Upper lobe of left lung (tissue), 4 donors: Measurements from ENCODE around the gene BMP6.

Experiments
- EP300 ChIP-seq, 4 donors: sonication (generic); formaldehyde crosslinking; IDR thresholded peaks; one replicate each; pipeline ENCODE4 v1.5.1; 2017; ENCODE audit warnings: antibody characterized with exemption in 4 of 4, control low read depth in 2 of 4
- POLR2A ChIP-seq, 4 donors: fragments of 450-650 bp; IDR thresholded peaks; one replicate each; pipeline ENCODE4 v1.5.1; 2016 to 2017; ENCODE audit warnings: antibody characterized with exemption in 4 of 4, mild to moderate bottlenecking in 2 of 4
- TF ChIP-seq, protein P1 (sequence below), 6 experiments: fragments of 450-650 bp in 4 of 6; fragments of 200-600 bp in 2 of 6; sonication (generic) in 2 of 6; IDR thresholded peaks; one replicate each; pipeline ENCODE4 v1.5.1; 2016 to 2019; ENCODE audit warnings: antibody characterized with exemption in 6 of 6

- TF ChIP-seq, protein P1, sequence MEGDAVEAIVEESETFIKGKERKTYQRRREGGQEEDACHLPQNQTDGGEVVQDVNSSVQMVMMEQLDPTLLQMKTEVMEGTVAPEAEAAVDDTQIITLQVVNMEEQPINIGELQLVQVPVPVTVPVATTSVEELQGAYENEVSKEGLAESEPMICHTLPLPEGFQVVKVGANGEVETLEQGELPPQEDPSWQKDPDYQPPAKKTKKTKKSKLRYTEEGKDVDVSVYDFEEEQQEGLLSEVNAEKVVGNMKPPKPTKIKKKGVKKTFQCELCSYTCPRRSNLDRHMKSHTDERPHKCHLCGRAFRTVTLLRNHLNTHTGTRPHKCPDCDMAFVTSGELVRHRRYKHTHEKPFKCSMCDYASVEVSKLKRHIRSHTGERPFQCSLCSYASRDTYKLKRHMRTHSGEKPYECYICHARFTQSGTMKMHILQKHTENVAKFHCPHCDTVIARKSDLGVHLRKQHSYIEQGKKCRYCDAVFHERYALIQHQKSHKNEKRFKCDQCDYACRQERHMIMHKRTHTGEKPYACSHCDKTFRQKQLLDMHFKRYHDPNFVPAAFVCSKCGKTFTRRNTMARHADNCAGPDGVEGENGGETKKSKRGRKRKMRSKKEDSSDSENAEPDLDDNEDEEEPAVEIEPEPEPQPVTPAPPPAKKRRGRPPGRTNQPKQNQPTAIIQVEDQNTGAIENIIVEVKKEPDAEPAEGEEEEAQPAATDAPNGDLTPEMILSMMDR (IDR thresholded peaks at IDR 0.05) = no peak
- TF ChIP-seq EP300 (IDR thresholded peaks at IDR 0.05) = no peak
- TF ChIP-seq POLR2A (IDR thresholded peaks at IDR 0.05) = no peak
These were observed 5.6 kb upstream of the BMP6 start for GRCh38 chr6:7720346-7720745.
